Activated CD4-positive, alpha-beta T cell treated with anti-CD3 and anti-CD28 coated beads, Interleukin-2, amount 10 ng/mL, durations not matched to agents 7 days and 5 days (primary cell): ENCODE results near the gene CHPF2. TPM values are rescaled to one million over a fixed set of nuclear protein-coding genes. Genes with fewer than 3 reads are reported as not detected.

Experiments
- CTCF ChIA-PET: fragments of 350-600 bp; sonication (Branson Sonifier 250); formaldehyde crosslinking; loops from one replicate; lab custom pipeline; 2021; ENCODE audit warnings: antibody characterized with exemption; lab: Charles Lee
- POLR2A ChIA-PET: fragments of 350-600 bp; sonication (Branson Sonifier 250); formaldehyde crosslinking; loops from one replicate; lab custom pipeline; 2021; ENCODE audit warnings: antibody characterized with exemption; lab: Charles Lee
- DNase-seq: peaks from one replicate; pipeline ENCODE4 v3.0.0-alpha.2; 2020
- H3K27ac Mint-ChIP-seq: one replicate; pipeline ENCODE4 v1.8.0; 2021; ENCODE audit warnings: mild to moderate bottlenecking, moderate library complexity, mixed read lengths
- H3K27me3 Mint-ChIP-seq: one replicate; pipeline ENCODE4 v1.8.0; 2021; ENCODE audit warnings: mixed read lengths
- H3K36me3 Mint-ChIP-seq: one replicate; pipeline ENCODE4 v1.8.0; 2021; ENCODE audit warnings: low read depth, mixed read lengths
- H3K4me1 Mint-ChIP-seq: one replicate; pipeline ENCODE4 v1.8.0; 2021; ENCODE audit warnings: mixed read lengths
- H3K4me3 Mint-ChIP-seq: one replicate; pipeline ENCODE4 v1.8.0; 2021; ENCODE audit warnings: mild to moderate bottlenecking, moderate library complexity, mixed read lengths
- H3K9me3 Mint-ChIP-seq: one replicate; pipeline ENCODE4 v1.8.0; 2021; ENCODE audit warnings: mixed read lengths
- total RNA-seq, 2 experiments: library from RNA; stranded (reverse); gene quantifications; one replicate each; pipeline ENCODE4 v1.2.3, GENCODE V29; 2021

Gene CHPF2
- total RNA-seq, 2 experiments from 2014 or later = 40.7 to 42.3 TPM

DNA sequence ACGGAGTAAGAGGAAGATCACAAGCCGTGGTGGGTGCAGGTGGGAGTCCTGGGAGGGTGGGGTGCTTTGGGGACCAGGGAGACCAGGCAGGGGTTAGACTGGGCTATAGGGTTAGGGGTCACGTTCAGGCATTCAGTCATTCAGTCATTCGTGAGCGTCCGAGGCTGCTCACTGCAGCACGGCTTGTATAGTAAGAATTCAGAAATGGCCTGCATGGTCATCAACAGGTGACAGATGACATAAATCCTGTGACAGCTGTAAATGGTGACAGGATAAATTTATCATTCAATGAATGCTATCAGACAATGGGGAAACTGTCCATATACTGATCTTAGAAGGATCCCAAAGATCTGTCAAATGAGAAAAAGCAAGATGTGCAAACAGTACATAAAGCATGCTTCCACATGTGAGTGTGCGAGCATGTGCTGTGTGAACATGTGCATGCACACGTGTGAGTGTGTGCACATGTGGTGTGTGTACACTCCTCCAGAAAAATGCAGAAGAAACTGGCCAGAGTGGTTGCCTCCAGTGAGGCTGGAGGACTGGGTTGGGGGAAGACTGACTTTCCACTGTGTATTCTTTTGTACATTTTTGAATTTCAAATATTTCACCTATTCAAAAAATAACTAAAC is 48.2 kb downstream of the CHPF2 start:
- H3K4me1 Mint-ChIP-seq = peaks cover 12% of the 10 kb centered on the region

DNA sequence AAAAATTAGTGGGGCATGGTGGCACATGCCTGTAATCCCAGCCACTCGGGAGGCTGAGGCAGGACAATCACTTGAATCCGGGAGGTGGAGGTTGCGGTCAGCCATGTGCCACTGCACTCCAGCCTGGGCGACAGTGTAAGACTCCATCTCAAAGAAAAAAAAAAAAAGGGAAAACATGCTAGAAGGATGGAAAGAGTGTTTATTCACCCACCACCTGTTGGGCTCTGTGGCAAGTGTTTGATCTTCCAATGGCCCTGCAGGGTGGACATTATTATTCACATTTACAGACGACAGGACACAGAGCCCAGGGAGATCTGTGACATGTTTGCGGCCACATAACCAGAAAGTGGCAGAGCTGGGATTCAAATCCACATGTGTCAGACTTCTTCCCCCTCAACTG is 49.4 kb downstream of the CHPF2 start:
- Mint-ChIP-seq H3K27ac (no peak overlapping the region), H3K4me3 (no peak overlapping the region), H3K27me3 (peaks cover 40% of the 10 kb centered on the region), H3K9me3 (peaks cover 5% of the 10 kb centered on the region), H3K36me3 (no peaks in the 10 kb centered on the region), H3K4me1 (peaks cover 5% of the 10 kb centered on the region)
- ChIA-PET CTCF (no interaction called here), POLR2A (no interaction called here)
- no peak for DNase-seq

More for the DNA sequence above, 48.2 kb downstream of the CHPF2 start:
- Mint-ChIP-seq H3K9me3 (peaks cover 5% of the 10 kb centered on the region), H3K36me3 (no peaks in the 10 kb centered on the region), H3K27ac (no peak overlapping the region), H3K4me3 (no peak overlapping the region), H3K27me3 (peaks cover 38% of the 10 kb centered on the region)
- CTCF ChIA-PET = interaction anchor here (0.6 kb wide), 1 partner anchor 242 kb away, joined by 3 read pairs; no protein-coding TSS in a partner anchor
- DNase-seq = no peak
- POLR2A ChIA-PET = no interaction called here

DNA sequence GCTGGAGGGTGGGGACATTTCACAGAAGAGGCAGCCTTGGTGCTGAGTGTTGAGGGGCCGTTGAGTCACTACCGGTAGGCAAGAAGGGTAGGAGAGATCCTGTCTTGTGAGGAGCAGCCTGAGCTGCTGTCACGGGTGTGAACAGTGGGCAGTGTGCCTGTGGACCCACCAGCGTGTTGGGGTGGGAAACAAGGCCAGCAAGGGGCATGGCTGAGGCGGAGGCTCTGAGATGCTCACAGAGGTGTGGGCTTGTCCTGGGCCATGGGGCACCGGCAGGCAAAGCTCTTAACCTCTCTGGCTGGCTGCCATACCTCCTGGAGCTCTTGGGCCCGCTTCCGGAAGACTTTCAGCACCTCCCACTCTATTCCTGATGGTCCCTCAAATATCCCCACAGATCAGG is 49.8 kb downstream of the CHPF2 start:
- peaks cover 4% of the 10 kb centered on the region for H3K4me1 Mint-ChIP-seq
- H3K27me3 Mint-ChIP-seq = peaks cover 40% of the 10 kb centered on the region
- ChIA-PET POLR2A (no interaction called here), CTCF (no interaction called here)
- peaks cover 5% of the 10 kb centered on the region for H3K9me3 Mint-ChIP-seq
- no peak for DNase-seq
- H3K27ac Mint-ChIP-seq = no peak overlapping the region
- H3K4me3 Mint-ChIP-seq = no peak overlapping the region
- H3K36me3 Mint-ChIP-seq = no peaks in the 10 kb centered on the region

DNA sequence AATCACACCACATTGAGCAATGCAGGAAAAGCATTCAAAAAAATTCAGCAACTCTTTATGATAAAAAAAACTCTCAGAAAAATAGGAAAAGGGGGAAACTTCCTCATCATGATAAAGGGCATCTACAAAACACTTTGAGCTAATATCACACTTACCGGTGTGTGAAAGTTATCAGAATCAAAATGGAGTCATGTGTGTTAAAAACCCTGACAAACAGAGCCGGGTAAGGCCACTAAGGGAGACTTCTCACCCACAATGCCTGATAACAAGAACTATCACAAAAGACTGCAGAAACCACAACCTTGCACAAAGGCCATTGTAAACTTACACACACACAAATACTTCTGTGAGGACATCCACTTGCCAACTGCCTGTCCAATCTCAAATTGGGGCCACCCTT is 51.0 kb downstream of the CHPF2 start:
- peaks cover 5% of the 10 kb centered on the region for H3K9me3 Mint-ChIP-seq
- POLR2A ChIA-PET = no interaction called here
- CTCF ChIA-PET = no interaction called here
- no peak for DNase-seq
- H3K27ac Mint-ChIP-seq = no peak overlapping the region
- no peak overlapping the region for H3K4me3 Mint-ChIP-seq
- H3K36me3 Mint-ChIP-seq = no peaks in the 10 kb centered on the region
- peaks cover 38% of the 10 kb centered on the region for H3K27me3 Mint-ChIP-seq
- no peaks in the 10 kb centered on the region for H3K4me1 Mint-ChIP-seq

DNA sequence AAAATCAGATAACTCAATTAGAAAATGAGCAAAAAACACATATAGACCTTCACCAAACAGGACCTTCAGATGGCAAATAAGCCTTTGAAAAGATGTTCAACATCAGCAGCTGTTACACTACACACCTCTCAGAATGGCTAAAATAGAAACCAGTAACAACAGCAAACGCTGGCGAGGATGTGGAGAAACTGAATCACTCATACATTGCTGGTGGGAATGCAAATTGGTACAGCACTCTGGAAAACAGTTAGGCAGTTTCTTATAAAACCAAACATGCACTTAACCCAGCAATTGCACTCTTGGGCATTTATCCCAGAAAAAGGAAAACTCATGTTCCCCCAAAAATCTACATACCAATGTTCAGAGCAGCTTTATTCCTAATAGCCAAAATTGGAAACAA is 53.9 kb downstream of the CHPF2 start:
- ChIA-PET POLR2A (no interaction called here), CTCF (interaction anchor here (0.6 to 0.7 kb wide), 2 partner anchors 406 to 996 kb away, joined by 3 read pairs; no protein-coding TSS in a partner anchor)
- H3K27me3 Mint-ChIP-seq = peaks cover 32% of the 10 kb centered on the region
- no peak for DNase-seq
- no peaks in the 10 kb centered on the region for H3K4me1 Mint-ChIP-seq
- no peak overlapping the region for H3K27ac Mint-ChIP-seq
- no peak overlapping the region for H3K4me3 Mint-ChIP-seq
- peaks cover 5% of the 10 kb centered on the region for H3K9me3 Mint-ChIP-seq
- H3K36me3 Mint-ChIP-seq = no peaks in the 10 kb centered on the region

Other genes with a start within 250 kb of the CHPF2 start
- 10 to 100 TPM; 21.6 to 22.3 TPM for gene NOS3, start 241.5 kb upstream of the CHPF2 start, total RNA-seq
- gene ATG9B, start 208.0 kb upstream of the CHPF2 start, total RNA-seq = 10 to 100 TPM; 12.1 to 12.3 TPM
- 10 to 100 TPM; 57.5 to 67.8 TPM for gene ABCB8, start 204.0 kb upstream of the CHPF2 start, total RNA-seq
- 1 to 10 TPM; 6.0 to 8.3 TPM for gene ASIC3, start 184.0 kb upstream of the CHPF2 start, total RNA-seq
- 10 to 100 TPM; 26.0 to 26.9 TPM for gene CDK5, start 174.6 kb upstream of the CHPF2 start, total RNA-seq
- 100 to 1,000 TPM; 106 to 114 TPM for gene SLC4A2, start 172.9 kb upstream of the CHPF2 start, total RNA-seq
- 10 to 100 TPM; 76.4 to 85.9 TPM for gene FASTK, start 151.7 kb upstream of the CHPF2 start, total RNA-seq
- 10 to 100 TPM; 73.7 to 77.1 TPM for gene TMUB1, start 149.0 kb upstream of the CHPF2 start, total RNA-seq
- 10 to 100 TPM; 18.1 to 19.7 TPM for gene AGAP3, start 146.0 kb upstream of the CHPF2 start, total RNA-seq
- not detected for gene GBX1, start 64.8 kb upstream of the CHPF2 start, total RNA-seq
- not detected for gene ASB10, start 45.2 kb upstream of the CHPF2 start, total RNA-seq
- not detected for gene H2BK1, start 22.0 kb upstream of the CHPF2 start, total RNA-seq
- 10 to 100 TPM; 31.7 to 34.3 TPM for gene ABCF2, start 5.3 kb upstream of the CHPF2 start, total RNA-seq
- 1 to 10 TPM; 2.0 to 2.5 TPM for gene SMARCD3, start 16.2 kb downstream of the CHPF2 start, total RNA-seq
- 10 to 100 TPM; 69.7 to 85.5 TPM for gene NUB1, start 109.3 kb downstream of the CHPF2 start, total RNA-seq
- under 1 TPM; 0.29 to 0.77 TPM for gene WDR86, start 177.6 kb downstream of the CHPF2 start, total RNA-seq
- gene CRYGN, start 207.7 kb downstream of the CHPF2 start, total RNA-seq = under 1 TPM in 1 of 2 experiments, not detected in 1; 0.25 TPM